CD4-positive, alpha-beta T cell (primary cell): ENCODE results near the gene CLPX. TPM values are rescaled to one million over a fixed set of nuclear protein-coding genes. Genes with fewer than 3 reads are reported as not detected.
"Not testable (repeated sequence)": the region's sequence is repeated elsewhere in the genome, so short reads cannot be mapped to it uniquely, and the experiment has no call there.

Experiments
- ATAC-seq: fragments of 200-7000 bp; cut with Tn5 transposase; one replicate; pipeline ENCODE4 v1.10.0; 2022; ENCODE audit warnings: mild to moderate bottlenecking; ENCODE audit not compliant: poor library complexity
- CTCF ChIA-PET: fragments of 350-600 bp; sonication (Branson Sonifier 250); formaldehyde crosslinking; loops from one replicate; lab custom pipeline; 2021; ENCODE audit warnings: antibody characterized with exemption, inconsistent platforms; lab: Charles Lee
- POLR2A ChIA-PET: fragments of 350-600 bp; sonication (Branson Sonifier 250); formaldehyde crosslinking; loops from one replicate; lab custom pipeline; 2021; ENCODE audit warnings: antibody characterized with exemption, inconsistent platforms; lab: Charles Lee
- DNase-seq, 14 experiments: peaks; one replicate each; pipeline ENCODE4 v3.0.0-alpha.2; 2013 to 2020; ENCODE audit warnings: mixed read lengths in 2 of 14
- H3K27ac ChIP-seq, 2 donors: one replicate each; pipeline versions ENCODE4 v1.5.1 to v1.7.0; 2013; ENCODE audit warnings: low read length in 2 of 2, low read depth in 1 of 2, mild to moderate bottlenecking in 1 of 2
- H3K27me3 ChIP-seq, 2 experiments: 1 replicate in 1 of 2; 2 replicates in 1 of 2; pipeline versions ENCODE4 v1.6.1 to v1.7.0; 2013; ENCODE audit warnings: low read length in 2 of 2, control low read depth in 1 of 2, mild to moderate bottlenecking in 1 of 2, moderate library complexity in 1 of 2; ENCODE audit not compliant: insufficient read depth in 2 of 2, control insufficient read depth in 1 of 2
- H3K36me3 ChIP-seq: one replicate; pipeline ENCODE4 v1.6.1; 2013; ENCODE audit warnings: low read length, control low read depth; ENCODE audit not compliant: insufficient read depth
- H3K4me1 ChIP-seq: one replicate; pipeline ENCODE4 v1.6.1; 2013; ENCODE audit warnings: low read length, control low read depth; ENCODE audit not compliant: insufficient read depth
- H3K4me3 ChIP-seq: one replicate; pipeline ENCODE4 v1.5.1; 2013; ENCODE audit warnings: mild to moderate bottlenecking, low read length, moderate library complexity
- H3K9me3 ChIP-seq, 2 experiments: 1 replicate in 1 of 2; 2 replicates in 1 of 2; pipeline versions ENCODE4 v1.6.1 to v1.7.0; 2013; ENCODE audit warnings: low read length in 2 of 2, mild to moderate bottlenecking in 2 of 2, control low read depth in 1 of 2, moderate library complexity in 1 of 2; ENCODE audit not compliant: control insufficient read depth in 1 of 2, insufficient read depth in 1 of 2
- H3K27ac Mint-ChIP-seq: one replicate; pipeline ENCODE4 v1.8.0; 2020; ENCODE audit warnings: mixed read lengths
- H3K27me3 Mint-ChIP-seq: one replicate; pipeline ENCODE4 v1.8.0; 2021; ENCODE audit warnings: mixed read lengths
- H3K36me3 Mint-ChIP-seq: one replicate; pipeline ENCODE4 v1.8.0; 2021; ENCODE audit warnings: low read depth, mixed read lengths
- H3K4me1 Mint-ChIP-seq: one replicate; pipeline ENCODE4 v1.8.0; 2021; ENCODE audit warnings: low read depth, mixed read lengths
- H3K4me3 Mint-ChIP-seq: one replicate; pipeline ENCODE4 v1.8.0; 2020; ENCODE audit warnings: mild to moderate bottlenecking, mixed read lengths
- H3K9me3 Mint-ChIP-seq: one replicate; pipeline ENCODE4 v1.8.0; 2020; ENCODE audit warnings: mixed read lengths
- CTCF ChIP-seq: fragments of 200-600 bp; IDR thresholded peaks from one replicate; pipeline ENCODE4 v1.8.0; 2022; ENCODE audit warnings: antibody characterized with exemption, mild to moderate bottlenecking
- intact Hi-C, 2 experiments: fragments of 100-400 bp; cut with DNase I in 1 of 2; cut with micrococcal nuclease in 1 of 2; formaldehyde crosslinking; loops; one replicate each; pipeline versions ENCODE4 v1.15.1 to v1.9.0; 2023 to 2025; cut with DNase I, micrococcal nuclease
- total RNA-seq, 174 experiments: library from RNA in 2 of 174; stranded (reverse) in 2 of 174; gene quantifications; one replicate each; pipeline ENCODE4 v1.2.3 and lab custom pipeline; 2021 to 2026

CLPX gene
- total RNA-seq, 2 experiments from 2014 or later = 29.1 to 36.3 TPM

- no peak for TF ChIP-seq CTCF
- no peak for ATAC-seq
- Mint-ChIP-seq H3K27ac (no peak overlapping the region), H3K4me1 (no peaks in the 10 kb centered on the region), H3K9me3 (no peaks in the 10 kb centered on the region), H3K36me3 (no peaks in the 10 kb centered on the region), H3K27me3 (no peaks in the 10 kb centered on the region), H3K4me3 (no peak overlapping the region)
- no peak overlapping the region for H3K27ac ChIP-seq
- H3K4me1 ChIP-seq = no peaks in the 10 kb centered on the region
- no peak overlapping the region for H3K4me3 ChIP-seq
- CTCF ChIA-PET = no interaction called here
- POLR2A ChIA-PET = interaction anchor here (1.2 kb wide), 1 partner anchor 9 kb away, joined by 4 read pairs; no protein-coding TSS in a partner anchor
- H3K36me3 ChIP-seq = no peaks in the 10 kb centered on the region
- no peaks in the 10 kb centered on the region for H3K27me3 ChIP-seq
- intact Hi-C loops = no loop called here
- no peaks in the 10 kb centered on the region for H3K9me3 ChIP-seq
- no peak for DNase-seq
Measured at GRCh38 chr15:65194826-65195547, 9.8 kb upstream of the CLPX start.

GRCh38 chr15:65192016-65192415 is 6.9 kb upstream of the CLPX start:
- intact Hi-C loops = no loop called here
- Histone ChIP-seq H3K36me3 (no peaks in the 10 kb centered on the region), H3K27me3 (no peaks in the 10 kb centered on the region), H3K4me1 (no peaks in the 10 kb centered on the region), H3K4me3 (no peak overlapping the region), H3K27ac (no peak overlapping the region), H3K9me3 (no peaks in the 10 kb centered on the region)
- ATAC-seq (no peak), DNase-seq (no peak)
- Mint-ChIP-seq H3K4me1 (no peaks in the 10 kb centered on the region), H3K9me3 (no peaks in the 10 kb centered on the region), H3K4me3 (no peak overlapping the region), H3K27ac (no peak overlapping the region), H3K36me3 (no peaks in the 10 kb centered on the region), H3K27me3 (no peaks in the 10 kb centered on the region)
- TF ChIP-seq CTCF = no peak
- CTCF ChIA-PET = interaction anchor here (0.7 kb wide), 1 partner anchor 10 kb away, joined by 3 read pairs; no protein-coding TSS in a partner anchor
- POLR2A ChIA-PET = no interaction called here

GRCh38 chr15:65189102-65189740 is 4.1 kb upstream of the CLPX start:
- DNase-seq = peak in 3 of 14 experiments; percentile 21 to 36 (median 23)
- ChIA-PET CTCF (no interaction called here), POLR2A (no interaction called here)
- no peaks in the 10 kb centered on the region for H3K9me3 Mint-ChIP-seq
- H3K27me3 Mint-ChIP-seq = no peaks in the 10 kb centered on the region
- H3K4me1 ChIP-seq = peaks cover 7% of the 10 kb centered on the region
- no peak overlapping the region for H3K4me3 Mint-ChIP-seq
- no peak for TF ChIP-seq CTCF
- peaks cover 9% of the 10 kb centered on the region for H3K4me1 Mint-ChIP-seq
- H3K4me3 ChIP-seq = no peak overlapping the region
- peaks cover 5% of the 10 kb centered on the region for H3K36me3 Mint-ChIP-seq
- intact Hi-C loops = loop anchor here in 1 of 2 experiments (5.0 to 10.0 kb wide), 6 partner anchors 98 to 804 kb away; partner anchors contain the start of genes MTFMT, PARP16, PCLAF and PLEKHO2
- no peaks in the 10 kb centered on the region for H3K9me3 ChIP-seq
- no peak overlapping the region for H3K27ac Mint-ChIP-seq
- H3K27ac ChIP-seq = no peak overlapping the region
- no peaks in the 10 kb centered on the region for H3K36me3 ChIP-seq
- no peaks in the 10 kb centered on the region for H3K27me3 ChIP-seq
- ATAC-seq = no peak

GRCh38 chr15:65188472-65188871 is 3.3 kb upstream of the CLPX start:
- H3K27ac ChIP-seq, ATAC-seq, H3K4me3 Mint-ChIP-seq, H3K36me3 ChIP-seq, H3K4me1 ChIP-seq, POLR2A ChIA-PET, H3K27ac Mint-ChIP-seq, H3K9me3 ChIP-seq, CTCF ChIA-PET, H3K4me3 ChIP-seq, H3K9me3 Mint-ChIP-seq, H3K27me3 Mint-ChIP-seq, H3K27me3 ChIP-seq, DNase-seq, H3K36me3 Mint-ChIP-seq: not testable (repeated sequence)
- intact Hi-C loops = loop anchor here in 1 of 2 experiments (5.0 to 10.0 kb wide), 6 partner anchors 99 to 804 kb away; partner anchors contain the start of genes MTFMT, PARP16, PCLAF and PLEKHO2
- peaks cover 16% of the 10 kb centered on the region for H3K4me1 Mint-ChIP-seq
